ENCODE results near the gene TNXB.
"Not testable (repeated sequence)": the region's sequence is repeated elsewhere in the genome, so short reads cannot be mapped to it uniquely, and the experiment has no call there.

- TF ChIP-seq, protein P1, sequence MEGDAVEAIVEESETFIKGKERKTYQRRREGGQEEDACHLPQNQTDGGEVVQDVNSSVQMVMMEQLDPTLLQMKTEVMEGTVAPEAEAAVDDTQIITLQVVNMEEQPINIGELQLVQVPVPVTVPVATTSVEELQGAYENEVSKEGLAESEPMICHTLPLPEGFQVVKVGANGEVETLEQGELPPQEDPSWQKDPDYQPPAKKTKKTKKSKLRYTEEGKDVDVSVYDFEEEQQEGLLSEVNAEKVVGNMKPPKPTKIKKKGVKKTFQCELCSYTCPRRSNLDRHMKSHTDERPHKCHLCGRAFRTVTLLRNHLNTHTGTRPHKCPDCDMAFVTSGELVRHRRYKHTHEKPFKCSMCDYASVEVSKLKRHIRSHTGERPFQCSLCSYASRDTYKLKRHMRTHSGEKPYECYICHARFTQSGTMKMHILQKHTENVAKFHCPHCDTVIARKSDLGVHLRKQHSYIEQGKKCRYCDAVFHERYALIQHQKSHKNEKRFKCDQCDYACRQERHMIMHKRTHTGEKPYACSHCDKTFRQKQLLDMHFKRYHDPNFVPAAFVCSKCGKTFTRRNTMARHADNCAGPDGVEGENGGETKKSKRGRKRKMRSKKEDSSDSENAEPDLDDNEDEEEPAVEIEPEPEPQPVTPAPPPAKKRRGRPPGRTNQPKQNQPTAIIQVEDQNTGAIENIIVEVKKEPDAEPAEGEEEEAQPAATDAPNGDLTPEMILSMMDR (IDR thresholded peaks at IDR 0.05; ENCODE audit: low read depth, low read length) = not testable (repeated sequence)
- not testable (repeated sequence) for TF ChIP-seq EZH2phosphoT487 (IDR thresholded peaks at IDR 0.05; ENCODE audit: low read depth)
These were observed 104.7 kb downstream of the TNXB start for GRCh38 chr6:32004393-32004792.

All from OCI-LY3 (cell line).